Mesothelial cell of epicardium (in vitro differentiated cells): ENCODE measurements around the gene SLCO3A1. TPM values are rescaled to one million over a fixed set of nuclear protein-coding genes. Genes with fewer than 3 reads are reported as not detected.

Source experiments
- DNase-seq, 2 experiments: peaks; one replicate each; pipeline ENCODE4 v3.0.0; 2021; ENCODE audit warnings: low spot score in 2 of 2; ENCODE audit not compliant: unreplicated experiment in 2 of 2
- H3K27ac Mint-ChIP-seq: 2 replicates; pipeline ENCODE4 v1.8.0; 2021; ENCODE audit warnings: mixed read lengths
- H3K27me3 Mint-ChIP-seq: 2 replicates; pipeline ENCODE4 v1.8.0; 2021; ENCODE audit warnings: low read depth, mixed read lengths
- H3K36me3 Mint-ChIP-seq: 2 replicates; pipeline ENCODE4 v1.8.0; 2021; ENCODE audit warnings: mixed read lengths
- H3K4me1 Mint-ChIP-seq: 2 replicates; pipeline ENCODE4 v1.8.0; 2021; ENCODE audit warnings: mixed read lengths
- H3K4me3 Mint-ChIP-seq: 2 replicates; pipeline ENCODE4 v1.8.0; 2021; ENCODE audit warnings: mild to moderate bottlenecking, moderate library complexity, mixed read lengths
- H3K9me3 Mint-ChIP-seq: 2 replicates; pipeline ENCODE4 v1.8.0; 2021; ENCODE audit warnings: mixed read lengths
- total RNA-seq: library from RNA; stranded (reverse); gene quantifications from 3 replicates; pipeline ENCODE4 v1.2.1, GENCODE V29; 2021
- TF ChIP-seq, protein P1 (sequence below): fragments of 200-600 bp; sonication (generic); IDR thresholded peaks from one replicate; pipeline ENCODE4 v1.5.0; 2021; ENCODE audit warnings: antibody characterized with exemption; ENCODE audit not compliant: unreplicated experiment

SLCO3A1 gene
- total RNA-seq, 1 donor from 2014 or later, result 1.9 TPM

DNA sequence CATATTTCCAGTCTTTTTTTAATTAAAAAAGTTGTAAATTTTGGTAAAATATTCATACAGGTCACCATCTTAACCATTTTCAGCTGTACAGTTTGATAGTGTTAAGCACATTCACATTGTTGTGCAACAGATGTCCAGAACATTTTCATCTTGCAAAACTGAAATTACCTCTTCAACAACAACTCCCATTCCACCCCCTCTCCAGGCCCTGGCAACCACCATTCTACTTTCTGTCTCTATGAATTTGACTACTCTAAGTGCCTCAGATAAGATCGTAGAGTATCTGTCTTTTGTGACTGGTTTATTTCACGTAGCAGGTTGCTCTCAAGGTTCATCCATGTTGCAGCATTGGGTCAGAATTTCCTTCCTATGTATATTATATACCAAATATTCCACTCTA is 76.0 kb downstream of the SLCO3A1 start:
- Mint-ChIP-seq H3K36me3 (no peaks in the 10 kb centered on the region), H3K27ac (no peak overlapping the region), H3K4me1 (peaks cover under 1% of the 10 kb centered on the region), H3K4me3 (no peak overlapping the region), H3K27me3 (peaks cover 32% of the 10 kb centered on the region), H3K9me3 (peaks cover 2% of the 10 kb centered on the region)
- DNase-seq, result no peak
- TF ChIP-seq, protein P1, sequence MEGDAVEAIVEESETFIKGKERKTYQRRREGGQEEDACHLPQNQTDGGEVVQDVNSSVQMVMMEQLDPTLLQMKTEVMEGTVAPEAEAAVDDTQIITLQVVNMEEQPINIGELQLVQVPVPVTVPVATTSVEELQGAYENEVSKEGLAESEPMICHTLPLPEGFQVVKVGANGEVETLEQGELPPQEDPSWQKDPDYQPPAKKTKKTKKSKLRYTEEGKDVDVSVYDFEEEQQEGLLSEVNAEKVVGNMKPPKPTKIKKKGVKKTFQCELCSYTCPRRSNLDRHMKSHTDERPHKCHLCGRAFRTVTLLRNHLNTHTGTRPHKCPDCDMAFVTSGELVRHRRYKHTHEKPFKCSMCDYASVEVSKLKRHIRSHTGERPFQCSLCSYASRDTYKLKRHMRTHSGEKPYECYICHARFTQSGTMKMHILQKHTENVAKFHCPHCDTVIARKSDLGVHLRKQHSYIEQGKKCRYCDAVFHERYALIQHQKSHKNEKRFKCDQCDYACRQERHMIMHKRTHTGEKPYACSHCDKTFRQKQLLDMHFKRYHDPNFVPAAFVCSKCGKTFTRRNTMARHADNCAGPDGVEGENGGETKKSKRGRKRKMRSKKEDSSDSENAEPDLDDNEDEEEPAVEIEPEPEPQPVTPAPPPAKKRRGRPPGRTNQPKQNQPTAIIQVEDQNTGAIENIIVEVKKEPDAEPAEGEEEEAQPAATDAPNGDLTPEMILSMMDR, result no peak

- TF ChIP-seq, protein P1, result no peak
- H3K4me3 Mint-ChIP-seq, result no peak overlapping the region
- no peak overlapping the region for H3K27ac Mint-ChIP-seq
- H3K27me3 Mint-ChIP-seq, result peaks cover 36% of the 10 kb centered on the region
- no peak for DNase-seq
- H3K36me3 Mint-ChIP-seq, result no peaks in the 10 kb centered on the region
- peaks cover 3% of the 10 kb centered on the region for H3K9me3 Mint-ChIP-seq
- H3K4me1 Mint-ChIP-seq, result no peaks in the 10 kb centered on the region
These were observed 76.6 kb downstream of the SLCO3A1 start for GRCh38 chr15:91930092-91930491.

DNA sequence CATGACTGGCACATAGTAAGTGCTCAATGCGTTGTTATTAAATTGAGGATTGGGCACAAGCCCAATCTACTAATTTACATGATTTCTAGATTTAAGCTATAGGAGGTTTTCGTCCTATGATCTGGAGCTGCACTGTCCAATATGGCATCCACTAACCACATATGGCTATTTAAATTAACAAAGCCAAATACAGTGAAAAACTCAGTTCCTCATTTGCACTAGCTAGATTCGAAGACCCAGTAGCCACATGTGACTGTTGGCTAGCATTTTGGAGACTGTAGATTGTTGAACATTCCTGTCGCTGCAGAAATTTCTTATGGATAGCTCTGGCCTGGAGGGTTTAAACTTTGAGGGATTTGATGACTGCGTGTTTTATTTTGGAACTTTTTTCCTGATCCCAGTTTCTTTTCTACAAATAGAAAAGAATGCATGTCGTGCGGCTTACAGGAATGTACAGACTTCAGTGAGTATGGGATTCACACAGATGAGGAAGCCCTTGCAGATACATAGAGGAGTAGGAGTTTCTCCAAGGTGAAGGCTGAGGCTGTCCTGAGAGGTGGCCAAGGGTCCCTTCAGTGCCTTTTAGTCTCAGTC is 82.8 kb downstream of the SLCO3A1 start:
- Mint-ChIP-seq H3K4me3 (no peak overlapping the region), H3K4me1 (peaks cover 18% of the 10 kb centered on the region), H3K27me3 (peaks cover 57% of the 10 kb centered on the region), H3K9me3 (peaks cover 3% of the 10 kb centered on the region), H3K36me3 (no peaks in the 10 kb centered on the region), H3K27ac (no peak overlapping the region)
- TF ChIP-seq, protein P1, result no peak
- no peak for DNase-seq

GRCh38 chr15:91936927-91937326 is 83.4 kb downstream of the SLCO3A1 start:
- no peak for DNase-seq
- TF ChIP-seq, protein P1, result no peak
- no peak overlapping the region for H3K27ac Mint-ChIP-seq
- peaks cover 54% of the 10 kb centered on the region for H3K27me3 Mint-ChIP-seq
- H3K9me3 Mint-ChIP-seq, result peaks cover 3% of the 10 kb centered on the region
- H3K4me1 Mint-ChIP-seq, result peaks cover 24% of the 10 kb centered on the region
- H3K36me3 Mint-ChIP-seq, result no peaks in the 10 kb centered on the region
- H3K4me3 Mint-ChIP-seq, result no peak overlapping the region

GRCh38 chr15:91938136-91938535 is 84.6 kb downstream of the SLCO3A1 start:
- Mint-ChIP-seq H3K9me3 (peaks cover 3% of the 10 kb centered on the region), H3K36me3 (no peaks in the 10 kb centered on the region), H3K27ac (no peak overlapping the region), H3K27me3 (peaks cover 51% of the 10 kb centered on the region), H3K4me3 (no peak overlapping the region), H3K4me1 (peaks cover 28% of the 10 kb centered on the region)
- TF ChIP-seq, protein P1, result no peak
- DNase-seq, result no peak
